ENCODE measurements around the gene ZEB2. TPM values are rescaled to one million over a fixed set of nuclear protein-coding genes. Genes with fewer than 3 reads are reported as not detected.
A peak's percentile ranks its signal among the peaks of the same experiment; 100 is the strongest.

The ZEB2 gene
- polyA plus RNA-seq, 2 of the 4 experiments (the other 2 are of a cell fraction), result 4.2 to 7.0 TPM

GRCh38 chr2:144374163-144374661, 145.7 kb downstream of the ZEB2 start:
- no peak for FAIRE-seq
- Histone ChIP-seq H3K27ac (no peak overlapping the region), H3K4me1 (no peaks in the 10 kb centered on the region; the same call in 2 of the 3 replicates), H3K4me2 (no peak overlapping the region), H3K4me3 (no peak overlapping the region), H3K9me3 (no peaks in the 10 kb centered on the region)
- WGBS (ENCODE audit: missing lambda C conversion rate), result 45% methylated on average over 6 of the region's 6 CpGs
- ATAC-seq, result peak in 1 of 2 experiments; percentile 38; a peak in 2 of 6 replicates
- no peak for TF ChIP-seq POLR2AphosphoS2 (conservative IDR thresholded peaks at IDR 0.05; ENCODE audit: low read length)
- no peak for TF ChIP-seq SMC3 (IDR thresholded peaks at IDR 0.05)
- TF ChIP-seq RARB (CRISPR knock-in tag; IDR thresholded peaks at IDR 0.05), result no peak
- no peak for TF ChIP-seq JUNB (IDR thresholded peaks at IDR 0.05)
- no peak for TF ChIP-seq FOXS1 (CRISPR knock-in tag; IDR thresholded peaks at IDR 0.05)
- no peak for TF ChIP-seq TP53 (CRISPR knock-in tag; IDR thresholded peaks at IDR 0.05)
- no peak for TF ChIP-seq ELK1 (IDR thresholded peaks at IDR 0.05; ENCODE audit: low read depth, low read length)
- TF ChIP-seq NPAS2 (CRISPR knock-in tag; IDR thresholded peaks at IDR 0.05; ENCODE audit: borderline replicate concordance), result no peak
- no peak for TF ChIP-seq MYC (IDR thresholded peaks at IDR 0.05; ENCODE audit: borderline replicate concordance, low read length)
- no peak for TF ChIP-seq RNF2 (IDR thresholded peaks at IDR 0.05; ENCODE audit: borderline replicate concordance, low read depth)
- no peak for TF ChIP-seq EHMT2 (IDR thresholded peaks at IDR 0.05; ENCODE audit: low read depth)
- TF ChIP-seq EP300 (IDR thresholded peaks at IDR 0.05), result no peak
- no peak for TF ChIP-seq PHF8 (IDR thresholded peaks at IDR 0.05; ENCODE audit: borderline replicate concordance, low read depth)
- TF ChIP-seq CTCF (IDR thresholded peaks at IDR 0.05), result no peak
- no peak for TF ChIP-seq HDAC2 (IDR thresholded peaks at IDR 0.05)
- ChIA-PET CTCF (interaction anchor here (1.6 kb wide), 1 partner anchor 40 kb away, joined by 4 read pairs; no protein-coding TSS in a partner anchor), POLR2A (no interaction called here)
- DNase-seq (ENCODE audit: low read depth in 1 of 2, low spot score in 1 of 2), result no peak

GRCh38 chr2:144372410-144373080, 147.4 kb downstream of the ZEB2 start:
- POLR2A ChIA-PET, result no interaction called here
- CTCF ChIA-PET, result interaction anchor here (0.7 kb wide), 1 partner anchor 33 kb away, joined by 3 read pairs; no protein-coding TSS in a partner anchor
- 81% methylated on average over 10 of the region's 10 CpGs for WGBS (ENCODE audit: missing lambda C conversion rate)
- Histone ChIP-seq H3K27ac (no peak overlapping the region), H3K4me1 (no peaks in the 10 kb centered on the region; the same call in 2 of the 3 replicates), H3K4me3 (no peak overlapping the region), H3K9me3 (no peaks in the 10 kb centered on the region), H3K4me2 (no peak overlapping the region)
- DNase-seq (ENCODE audit: low read depth in 1 of 2, low spot score in 1 of 2) (no peak), FAIRE-seq (no peak), ATAC-seq (no peak)
- TF ChIP-seq CEBPB (IDR thresholded peaks at IDR 0.05) (peak in 1 of 2 experiments; percentile 20; a peak in 1 of 4 replicates), USF2 (IDR thresholded peaks at IDR 0.05) (no peak)

GRCh38 chr2:144370937-144371584, 148.9 kb downstream of the ZEB2 start:
- H3K4me3 ChIP-seq, result no peak overlapping the region

More at GRCh38 chr2:144370937-144371584, 148.9 kb downstream of the ZEB2 start:
- TF ChIP-seq ESRRA (IDR thresholded peaks at IDR 0.05; ENCODE audit: borderline replicate concordance, low read length) (no peak), EHF (CRISPR knock-in tag; IDR thresholded peaks at IDR 0.05) (no peak), POLR2AphosphoS2 (conservative IDR thresholded peaks at IDR 0.05; ENCODE audit: low read length) (no peak), CEBPB (IDR thresholded peaks at IDR 0.05) (no peak), FOSL2 (IDR thresholded peaks at IDR 0.05) (no peak), FOSL2 (CRISPR knock-in tag; IDR thresholded peaks at IDR 0.05) (no peak), SREBF2 (IDR thresholded peaks at IDR 0.05) (no peak), ZC3H11A (IDR thresholded peaks at IDR 0.05) (no peak)
- POLR2A ChIA-PET, result no interaction called here
- CTCF ChIA-PET, result no interaction called here
- WGBS (ENCODE audit: missing lambda C conversion rate), result 63% methylated on average over 4 of the region's 4 CpGs
- Histone ChIP-seq H3K4me1 (no peaks in the 10 kb centered on the region; the same call in 2 of the 3 replicates), H3K9me3 (no peaks in the 10 kb centered on the region), H3K27ac (no peak overlapping the region), H3K4me2 (no peak overlapping the region)
- ATAC-seq (no peak), DNase-seq (ENCODE audit: low read depth in 1 of 2, low spot score in 1 of 2) (no peak), FAIRE-seq (no peak)
